AG04450 (cell line): Measurements from ENCODE around the gene LAPTM4A. TPM values are rescaled to one million over a fixed set of nuclear protein-coding genes. Genes with fewer than 3 reads are reported as not detected.

Source experiments
- CTCF ChIA-PET: fragments of 300-600, 350-600 bp; formaldehyde crosslinking; extraction: SDS; loops from one replicate; lab custom pipeline; 2022; ENCODE audit warnings: antibody characterized with exemption, inconsistent platforms; lab: Charles Lee
- POLR2A ChIA-PET: fragments of 350-600 bp; formaldehyde crosslinking; extraction: SDS; loops from one replicate; lab custom pipeline; 2021; ENCODE audit warnings: antibody characterized with exemption, inconsistent platforms; lab: Yijun Ruan, JAX
- DNase-seq: peaks from one replicate; pipeline ENCODE4 v3.0.0-alpha.2; 2011; ENCODE audit warnings: low read depth, low spot score
- H3K27ac ChIP-seq: one replicate; pipeline ENCODE4 v1.5.1; 2012; ENCODE audit warnings: low read depth, low read length, control low read depth
- H3K27me3 ChIP-seq: one replicate; pipeline ENCODE4 v1.6.0; 2012; ENCODE audit warnings: low read length; ENCODE audit not compliant: control insufficient read depth, insufficient read depth
- H3K4me3 ChIP-seq: 2 replicates; pipeline ENCODE4 v1.5.1; 2011; ENCODE audit warnings: mild to moderate bottlenecking, low read depth, low read length, control low read depth
- H3K9me3 ChIP-seq: 2 replicates; pipeline ENCODE4 v1.5.1; 2012; ENCODE audit warnings: low read length; ENCODE audit not compliant: control insufficient read depth, insufficient read depth
- CTCF ChIP-seq: IDR thresholded peaks from 2 replicates; pipeline ENCODE4 v1.5.1; 2011; ENCODE audit warnings: low read depth, low read length, control low read depth, inconsistent platforms
- polyA plus RNA-seq: library from polyadenylated mRNA; depleted of rRNA; stranded (reverse); fragments of >200 nt; gene quantifications from 2 replicates; pipeline ENCODE4 v1.2.3, GENCODE V29; 2011; rRNA removed

Gene LAPTM4A
- polyA plus RNA-seq, 1 experiment = 1,416 TPM

- no peak for TF ChIP-seq CTCF
- Histone ChIP-seq H3K27me3 (no peaks in the 10 kb centered on the region), H3K9me3 (no peaks in the 10 kb centered on the region), H3K27ac (no peak overlapping the region), H3K4me3 (no peak overlapping the region)
- DNase-seq = no peak
- ChIA-PET POLR2A (no interaction called here), CTCF (interaction anchor here (1.0 kb wide), 1 partner anchor 27 kb away, joined by 5 read pairs; no protein-coding TSS in a partner anchor)
Observed at GRCh38 chr2:19987936-19988335, 63.5 kb downstream of the LAPTM4A start.

Other genes with a start within 250 kb of the LAPTM4A start
- gene TTC32, start 149.6 kb downstream of the LAPTM4A start, polyA plus RNA-seq = 5.3 and 6.6 TPM in 2 replicates
- 6.7 and 9.1 TPM in 2 replicates for gene WDR35, start 61.5 kb downstream of the LAPTM4A start, polyA plus RNA-seq
- 2.7 and 3.0 TPM in 2 replicates for gene MATN3, start 39.0 kb downstream of the LAPTM4A start, polyA plus RNA-seq
- gene SDC1, start 173.5 kb upstream of the LAPTM4A start, polyA plus RNA-seq = 17.9 and 19.9 TPM in 2 replicates